ENCODE data around the gene KDM6A. TPM values are rescaled to one million over a fixed set of nuclear protein-coding genes. Genes with fewer than 3 reads are reported as not detected.
A peak's percentile ranks its signal among the peaks of the same experiment; 100 is the strongest.
"Not testable (repeated sequence)": the region's sequence is repeated elsewhere in the genome, so short reads cannot be mapped to it uniquely, and the experiment has no call there.

KDM6A gene
- total RNA-seq, 1 experiment from 2014 or later, result 21.0 TPM

DNA sequence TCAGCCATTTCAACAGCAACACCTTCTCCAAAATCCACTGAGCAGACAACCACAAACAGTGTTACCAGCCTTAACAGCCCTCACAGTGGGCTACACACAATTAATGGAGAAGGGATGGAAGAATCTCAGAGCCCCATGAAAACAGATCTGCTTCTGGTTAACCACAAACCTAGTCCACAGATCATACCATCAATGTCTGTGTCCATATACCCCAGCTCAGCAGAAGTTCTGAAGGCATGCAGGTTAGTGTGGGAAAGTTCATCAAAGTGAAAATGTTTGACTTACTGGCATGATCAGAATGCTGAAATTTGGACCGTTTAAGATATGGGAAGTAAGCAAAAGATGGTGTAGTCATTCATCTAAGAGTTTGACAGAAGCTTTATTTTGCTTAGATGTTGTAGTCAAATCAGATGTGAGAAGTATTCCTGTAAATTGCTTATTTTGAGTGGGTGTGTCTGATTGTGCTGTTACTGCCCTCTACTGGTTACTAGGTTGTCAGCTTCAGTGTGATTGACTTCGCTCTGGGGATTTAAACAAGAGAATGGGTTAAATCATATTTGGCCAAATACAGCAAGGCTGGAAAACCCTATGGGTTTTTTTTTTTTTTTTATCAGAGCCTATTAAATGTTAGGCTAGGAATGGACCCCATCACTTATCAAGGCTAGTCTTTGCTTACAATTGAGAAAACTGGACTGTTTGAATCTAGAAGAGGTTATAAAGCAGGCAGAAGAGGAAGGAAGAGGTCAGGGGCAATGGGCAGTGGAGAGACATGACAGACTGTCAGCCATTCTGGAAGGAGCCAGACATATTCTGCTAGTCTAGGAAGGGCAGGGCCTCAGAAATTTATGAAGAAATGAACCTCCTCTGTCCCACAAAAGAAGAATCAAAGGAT, 197.4 kb downstream of the KDM6A start:
- CTCF ChIA-PET, result interaction anchor here (0.7 to 1.3 kb wide), 5 partner anchors 8 to 198 kb away, joined by 3 to 6 read pairs (median 3); partner anchors contain the start of gene KDM6A
- ATAC-seq, result peak; percentile 67; the same call in 1 of the 2 replicates
- H3K27me3 ChIP-seq (ENCODE audit: insufficient read depth, low read length), result no peaks in the 10 kb centered on the region

DNA sequence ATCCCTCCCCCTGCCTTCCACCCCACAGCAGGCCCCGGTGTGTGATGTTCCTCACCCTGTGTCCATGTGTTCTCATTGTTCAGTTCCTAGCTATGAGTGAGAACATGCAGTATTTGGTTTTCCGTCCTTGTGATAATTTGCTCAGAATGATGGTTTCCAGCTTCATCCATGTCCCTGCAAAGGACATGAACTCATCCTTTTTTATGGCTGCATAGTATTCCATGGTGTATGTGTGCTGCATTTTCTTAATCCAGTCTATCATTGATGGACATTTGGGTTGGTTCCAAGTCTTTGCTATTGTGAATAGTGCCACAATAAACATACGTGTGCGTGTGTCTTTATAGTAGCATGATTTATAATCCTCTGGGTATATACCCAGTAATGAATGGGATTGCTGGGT, 200.0 kb downstream of the KDM6A start:
- H3K4me3 ChIP-seq (replicated peaks in 1 of 2; ENCODE audit: low read depth in 1 of 2, low read length in 2 of 2); H3K9me3 ChIP-seq (ENCODE audit: control insufficient read depth in 1 of 2, insufficient read depth in 1 of 2, low read depth in 1 of 2, low read length in 2 of 2); H3K27me3 ChIP-seq (ENCODE audit: insufficient read depth, low read length); DNase-seq (ENCODE audit: low read depth, low spot score); RAD21 ChIA-PET (ENCODE audit: low non-redundant PET in 1 of 2, low total read pairs in 2 of 2, uncharacterized antibody in 2 of 2, unreplicated experiment in 2 of 2); H3K4me2 ChIP-seq (ENCODE audit: low read length); H2AFZ ChIP-seq (ENCODE audit: low read depth, low read length, poor library complexity, severe bottlenecking); H3K9ac ChIP-seq (ENCODE audit: low read length); H3K27ac ChIP-seq (ENCODE audit: low read depth, low read length); H3K4me1 ChIP-seq (ENCODE audit: control insufficient read depth in 1 of 2, insufficient read depth in 2 of 2, low read length in 2 of 2); H3K9me2 ChIP-seq (ENCODE audit: insufficient read depth); POLR2A ChIA-PET; intact Hi-C loops (cut with micrococcal nuclease); BruUV-seq (replicated peaks); H4K20me1 ChIP-seq (ENCODE audit: insufficient read depth); H3K36me3 ChIP-seq (ENCODE audit: control insufficient read depth in 1 of 2, insufficient read depth in 2 of 2, low read length in 2 of 2); CTCF ChIA-PET; ATAC-seq: not testable (repeated sequence)
- H3K79me2 ChIP-seq (ENCODE audit: insufficient read depth, low read length), result peaks cover 18% of the 10 kb centered on the region

More for the DNA sequence above, 197.4 kb downstream of the KDM6A start:
- Histone ChIP-seq H3K4me1 (ENCODE audit: control insufficient read depth in 1 of 2, insufficient read depth in 2 of 2, low read length in 2 of 2) (no peaks in the 10 kb centered on the region), H4K20me1 (ENCODE audit: insufficient read depth) (no peaks in the 10 kb centered on the region), H2AFZ (ENCODE audit: low read depth, low read length, poor library complexity, severe bottlenecking) (no peak overlapping the region), H3K4me2 (ENCODE audit: low read length) (no peak overlapping the region), H3K9ac (ENCODE audit: low read length) (no peak overlapping the region), H3K36me3 (ENCODE audit: control insufficient read depth in 1 of 2, insufficient read depth in 2 of 2, low read length in 2 of 2) (peaks cover 0 to 6% of the 10 kb centered on the region in 2 experiments; a peak in 1 of 4 replicates), H3K9me2 (ENCODE audit: insufficient read depth) (no peaks in the 10 kb centered on the region), H3K27ac (ENCODE audit: low read depth, low read length) (no peak overlapping the region), H3K9me3 (ENCODE audit: control insufficient read depth in 1 of 2, insufficient read depth in 1 of 2, low read depth in 1 of 2, low read length in 2 of 2) (no peaks in the 10 kb centered on the region), H3K4me3 (replicated peaks in 1 of 2; ENCODE audit: low read depth in 1 of 2, low read length in 2 of 2) (no peak overlapping the region), H3K79me2 (ENCODE audit: insufficient read depth, low read length) (peaks cover 18% of the 10 kb centered on the region)
- intact Hi-C loops (cut with micrococcal nuclease), result loop anchor here (2.0 kb wide), 1 partner anchor 198 kb away; the partner anchor contains the start of gene KDM6A
- TF ChIP-seq RAD21 (IDR thresholded peaks at IDR 0.05; ENCODE audit: low read depth), result peak; percentile 66
- TF ChIP-seq POLR2A (IDR thresholded peaks at IDR 0.05; ENCODE audit: borderline replicate concordance, extremely low read depth, insufficient read depth, insufficient read length), result no peak
- TF ChIP-seq, protein P1, sequence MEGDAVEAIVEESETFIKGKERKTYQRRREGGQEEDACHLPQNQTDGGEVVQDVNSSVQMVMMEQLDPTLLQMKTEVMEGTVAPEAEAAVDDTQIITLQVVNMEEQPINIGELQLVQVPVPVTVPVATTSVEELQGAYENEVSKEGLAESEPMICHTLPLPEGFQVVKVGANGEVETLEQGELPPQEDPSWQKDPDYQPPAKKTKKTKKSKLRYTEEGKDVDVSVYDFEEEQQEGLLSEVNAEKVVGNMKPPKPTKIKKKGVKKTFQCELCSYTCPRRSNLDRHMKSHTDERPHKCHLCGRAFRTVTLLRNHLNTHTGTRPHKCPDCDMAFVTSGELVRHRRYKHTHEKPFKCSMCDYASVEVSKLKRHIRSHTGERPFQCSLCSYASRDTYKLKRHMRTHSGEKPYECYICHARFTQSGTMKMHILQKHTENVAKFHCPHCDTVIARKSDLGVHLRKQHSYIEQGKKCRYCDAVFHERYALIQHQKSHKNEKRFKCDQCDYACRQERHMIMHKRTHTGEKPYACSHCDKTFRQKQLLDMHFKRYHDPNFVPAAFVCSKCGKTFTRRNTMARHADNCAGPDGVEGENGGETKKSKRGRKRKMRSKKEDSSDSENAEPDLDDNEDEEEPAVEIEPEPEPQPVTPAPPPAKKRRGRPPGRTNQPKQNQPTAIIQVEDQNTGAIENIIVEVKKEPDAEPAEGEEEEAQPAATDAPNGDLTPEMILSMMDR (IDR thresholded peaks at IDR 0.05 in 2 of 3, conservative IDR thresholded peaks at IDR 0.05 in 1 of 3; ENCODE audit: borderline replicate concordance in 1 of 3, insufficient read depth in 1 of 3, low read depth in 2 of 3, low read length in 2 of 3), result peak; percentile 26 to 58 (median 55); a peak in 5 of 6 replicates
- ChIA-PET RAD21 (ENCODE audit: low non-redundant PET in 1 of 2, low total read pairs in 2 of 2, uncharacterized antibody in 2 of 2, unreplicated experiment in 2 of 2) (no interaction called here), POLR2A (interaction anchor here (0.5 kb wide), 1 partner anchor 197 kb away, joined by 3 read pairs; the partner anchor contains the start of gene KDM6A)
- peak; percentile 24 for DNase-seq (ENCODE audit: low read depth, low spot score)
- no TSS peak for BruUV-seq (replicated peaks)

All from HCT116 (cell line).